SHP77 treated with DMSO at 0.1 percent for 48 hours (cell line): ENCODE results near the gene SEMA4C.
"Not testable (repeated sequence)": the region's sequence is repeated elsewhere in the genome, so short reads cannot be mapped to it uniquely, and the experiment has no call there.

Source experiments
- DNase-seq: peaks from one replicate; lab custom pipeline; 2025; lab: John Stamatoyannopoulos, UW

Gene SEMA4C

DNA sequence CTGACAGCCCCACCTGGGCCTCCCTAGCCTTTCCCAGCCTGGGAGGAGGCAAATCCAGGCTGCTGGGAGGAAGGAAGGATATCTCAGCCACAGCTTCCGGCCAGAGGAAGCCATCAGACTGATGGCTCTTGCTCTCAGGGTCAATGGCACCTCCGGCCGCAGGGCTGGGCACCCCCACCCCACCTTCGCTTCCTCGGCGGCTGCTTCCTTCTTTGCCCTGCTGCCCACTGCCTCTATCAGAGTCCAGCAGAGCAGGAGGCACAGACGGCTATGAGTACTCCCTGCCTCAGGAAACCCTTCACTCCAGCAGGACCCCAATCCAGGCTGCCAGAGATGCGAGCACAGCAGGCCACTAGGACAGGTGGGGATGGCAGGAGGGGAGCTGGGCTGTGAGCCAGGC lies 3.3 kb downstream of the SEMA4C start:
- no peak for DNase-seq

DNA sequence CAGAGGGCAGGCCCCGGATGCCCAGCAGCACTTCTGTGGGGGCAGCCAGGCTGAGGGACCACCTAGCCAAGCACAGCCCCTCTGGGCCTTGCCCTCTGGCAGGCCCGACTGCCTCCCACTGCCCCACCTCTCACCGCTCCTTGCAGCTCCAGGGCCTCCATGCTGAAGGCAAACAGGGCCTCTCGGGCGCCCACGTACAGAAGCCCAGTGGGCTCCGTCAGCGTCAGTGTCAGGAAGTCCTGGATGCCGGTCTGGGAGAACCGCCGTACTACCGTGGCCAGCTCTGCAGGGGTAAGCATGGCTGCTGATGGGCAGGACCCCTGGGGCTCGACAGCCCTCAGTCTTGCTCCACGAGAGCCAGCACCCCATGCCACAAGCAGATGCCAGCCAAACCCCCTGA lies 3.7 kb downstream of the SEMA4C start:
- no peak for DNase-seq

DNA sequence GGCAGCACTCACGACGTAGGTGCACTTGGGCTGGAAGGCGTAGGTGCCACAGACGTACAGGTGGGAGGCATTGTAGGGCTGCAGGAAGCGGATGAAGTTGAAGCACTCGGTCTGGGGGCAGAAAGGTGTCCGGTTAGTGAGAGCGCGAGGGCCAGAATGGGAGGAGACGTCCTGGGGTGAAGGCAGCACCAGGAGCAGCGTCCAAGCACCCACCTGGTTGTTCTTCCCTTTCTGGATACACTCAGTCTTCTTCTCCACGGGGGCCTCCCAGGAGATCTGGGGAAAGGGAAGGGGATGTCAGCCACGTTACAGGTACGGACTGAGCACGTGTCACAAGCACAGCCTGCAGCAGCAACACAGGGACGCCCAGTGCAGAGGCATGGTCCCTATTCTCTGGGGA lies 4.2 kb downstream of the SEMA4C start:
- DNase-seq = no peak

DNA sequence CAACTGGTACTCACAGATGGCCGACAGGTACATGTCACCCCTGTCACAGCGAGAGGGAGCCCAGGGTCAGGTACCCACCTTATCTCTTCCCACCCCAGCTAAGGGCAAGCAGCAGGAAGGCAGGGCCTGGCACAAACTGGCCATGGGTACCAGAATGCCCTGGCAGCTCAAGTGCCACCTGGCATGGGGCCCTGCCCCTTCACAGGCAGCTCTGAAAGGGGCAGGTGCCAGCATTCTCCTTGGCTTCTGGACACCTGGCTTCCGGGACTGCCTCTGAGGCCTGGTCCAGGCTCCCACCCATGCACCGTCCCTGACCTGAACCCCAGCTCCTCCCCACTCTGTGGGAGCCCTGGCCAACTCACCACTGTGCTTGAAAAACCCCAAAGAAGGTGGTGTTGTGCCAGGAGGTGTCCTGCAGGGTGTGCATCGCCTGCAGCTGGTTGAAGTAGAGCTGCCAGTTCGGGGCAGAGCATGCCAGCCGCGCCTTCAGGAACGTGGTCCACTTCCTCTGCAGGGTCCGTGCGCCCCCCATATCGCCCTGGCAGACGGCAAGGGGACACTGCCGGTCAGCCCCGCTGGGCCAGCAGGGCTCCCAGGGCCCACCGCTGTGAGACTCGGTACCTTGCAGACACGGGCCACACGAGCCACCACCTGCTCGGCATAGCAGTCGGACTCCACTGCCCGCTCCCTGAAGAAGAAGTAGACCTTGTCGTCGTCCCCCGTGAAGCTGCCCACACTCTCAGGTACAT lies 5.4 kb downstream of the SEMA4C start:
- DNase-seq = no peak

DNA sequence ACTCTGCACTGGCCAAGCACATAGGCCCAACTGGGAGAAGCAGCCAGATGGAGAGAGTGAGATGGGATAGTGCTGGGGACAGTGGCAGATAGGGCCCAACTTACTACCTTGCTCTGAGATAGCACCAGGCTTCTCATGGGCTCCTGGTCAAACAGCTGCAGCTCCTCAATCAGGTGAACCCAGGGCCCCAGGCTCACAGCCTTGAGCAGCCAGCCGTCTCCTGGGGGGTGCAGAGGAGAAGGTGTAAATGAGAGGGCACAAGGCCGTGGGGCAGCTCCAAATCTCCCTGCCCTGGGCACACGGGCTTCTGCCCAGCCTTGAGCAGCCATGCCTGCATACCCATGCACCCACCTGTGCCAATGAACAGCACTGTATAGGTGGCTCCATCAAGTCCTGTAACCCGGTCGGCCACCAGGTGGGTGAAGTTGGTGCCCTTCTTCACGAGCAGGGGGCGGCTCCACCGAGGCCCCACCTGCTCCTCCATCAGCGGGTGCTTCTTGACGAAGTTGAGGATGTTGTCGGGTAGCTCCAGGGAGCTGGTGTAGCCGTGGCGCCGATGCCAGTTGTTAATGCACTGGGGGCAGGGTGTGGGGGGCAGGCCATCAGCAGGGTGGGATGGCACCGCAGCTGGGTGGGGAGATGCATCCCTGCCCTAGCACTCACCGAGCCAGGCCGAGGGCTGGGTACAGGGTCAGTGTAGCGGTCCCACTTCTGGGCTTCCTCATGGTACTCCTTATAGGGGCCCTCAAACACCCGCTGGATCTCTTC lies 6.1 kb downstream of the SEMA4C start:
- DNase-seq = no peak

DNA sequence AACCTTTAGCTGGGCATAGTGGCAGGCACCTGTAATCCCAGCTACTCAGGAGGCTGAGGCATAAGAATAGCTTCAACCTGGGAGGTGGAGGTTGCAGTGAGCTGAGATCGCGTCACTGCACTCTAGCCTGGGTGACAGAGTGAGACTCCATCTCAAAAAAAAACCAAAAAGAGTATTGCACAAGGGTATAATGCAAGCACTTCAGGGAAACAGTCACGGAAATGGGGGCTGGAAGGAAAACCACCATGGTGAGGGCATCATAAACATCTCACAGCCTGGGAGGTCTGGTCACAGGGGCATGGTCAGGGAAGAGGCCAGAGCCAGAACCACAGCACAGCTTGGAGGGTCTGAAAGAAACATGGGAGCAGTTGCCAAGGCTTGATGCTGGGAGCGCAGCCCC lies 6.8 kb downstream of the SEMA4C start:
- DNase-seq = not testable (repeated sequence)

DNA sequence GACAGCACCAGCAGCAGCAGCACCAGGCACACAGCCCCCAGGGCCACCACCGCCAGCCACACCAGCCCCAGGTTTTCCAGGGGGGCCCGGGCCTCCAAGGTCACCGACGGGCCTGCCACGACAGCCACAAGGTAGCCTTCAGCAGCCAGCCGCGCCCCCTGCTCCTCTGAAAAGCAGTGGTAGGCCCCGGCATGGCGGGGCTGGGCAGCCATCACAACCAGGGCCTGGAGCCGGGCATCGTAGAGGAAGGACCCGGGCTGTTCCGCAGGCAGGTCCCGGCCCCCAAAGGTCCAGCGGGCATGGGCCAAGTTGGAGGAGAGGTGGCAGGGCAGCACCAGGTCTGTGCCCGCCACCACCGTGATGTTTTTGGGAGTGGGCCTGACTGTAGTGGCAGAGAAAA lies 8.8 kb downstream of the SEMA4C start:
- no peak for DNase-seq

DNA sequence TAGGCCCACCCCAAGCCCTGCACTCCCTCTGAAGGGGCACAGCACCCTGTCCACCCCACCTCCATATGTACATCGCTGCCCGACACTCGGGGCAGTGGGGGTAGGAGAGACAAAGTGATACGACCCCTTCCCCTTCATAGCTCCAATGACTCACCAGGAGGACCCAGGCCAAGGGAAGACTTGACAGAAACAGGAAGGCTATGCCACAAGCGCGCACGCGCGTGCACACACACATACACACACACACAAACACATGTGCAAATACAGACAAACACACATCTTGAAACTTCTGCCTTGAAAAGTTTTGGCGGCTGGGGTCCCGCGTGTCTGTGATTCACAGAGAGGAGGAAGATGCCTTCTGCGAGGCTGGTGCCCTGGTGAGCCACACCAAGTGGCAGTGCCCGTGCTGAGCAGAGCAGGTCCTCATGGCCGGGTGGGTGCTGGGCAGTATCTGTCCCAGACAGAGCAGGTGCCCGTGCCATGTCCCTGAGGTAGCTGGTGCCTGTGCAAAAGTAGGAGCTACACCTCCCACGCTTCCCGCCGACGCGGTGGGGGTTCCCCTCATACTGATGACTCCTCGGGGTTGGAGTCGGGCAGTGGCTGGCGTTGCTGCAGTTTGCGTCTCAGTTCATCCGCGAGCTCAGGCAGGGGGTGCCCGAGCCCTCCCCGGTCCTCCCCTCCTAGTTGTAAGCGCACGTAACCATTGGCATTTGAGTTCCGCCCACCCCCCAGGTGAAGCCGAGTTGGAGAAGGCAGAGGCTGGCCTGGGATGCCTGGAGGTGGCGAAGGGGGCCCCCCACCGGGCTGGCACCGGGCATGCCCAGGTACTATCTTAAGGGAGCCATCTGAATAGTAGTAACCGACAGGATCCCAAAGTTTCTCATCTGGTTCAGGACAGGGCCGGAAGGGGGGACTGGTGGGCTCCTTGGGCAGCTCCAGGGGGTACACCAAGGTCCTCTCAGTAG lies 9.5 kb downstream of the SEMA4C start:
- DNase-seq = no peak

DNA sequence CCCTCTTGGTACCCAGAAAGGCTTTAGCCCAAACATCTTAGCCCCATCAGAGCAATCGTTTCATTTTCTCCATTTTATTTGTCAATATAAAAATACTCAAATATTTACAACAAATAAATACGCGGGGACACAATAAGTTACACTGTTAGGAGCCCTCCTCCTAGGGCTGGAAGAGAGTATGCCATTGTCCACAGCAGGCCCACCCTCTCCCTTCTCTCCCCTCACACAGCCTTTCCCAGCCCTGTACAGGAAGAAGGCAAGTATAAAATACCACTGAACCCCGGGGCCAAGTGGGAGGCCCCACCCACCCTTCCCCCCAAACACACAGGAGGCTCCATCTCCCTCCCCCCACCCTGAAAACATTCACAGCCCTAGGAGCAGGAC lies 10.2 kb downstream of the SEMA4C start:
- no peak for DNase-seq

DNA sequence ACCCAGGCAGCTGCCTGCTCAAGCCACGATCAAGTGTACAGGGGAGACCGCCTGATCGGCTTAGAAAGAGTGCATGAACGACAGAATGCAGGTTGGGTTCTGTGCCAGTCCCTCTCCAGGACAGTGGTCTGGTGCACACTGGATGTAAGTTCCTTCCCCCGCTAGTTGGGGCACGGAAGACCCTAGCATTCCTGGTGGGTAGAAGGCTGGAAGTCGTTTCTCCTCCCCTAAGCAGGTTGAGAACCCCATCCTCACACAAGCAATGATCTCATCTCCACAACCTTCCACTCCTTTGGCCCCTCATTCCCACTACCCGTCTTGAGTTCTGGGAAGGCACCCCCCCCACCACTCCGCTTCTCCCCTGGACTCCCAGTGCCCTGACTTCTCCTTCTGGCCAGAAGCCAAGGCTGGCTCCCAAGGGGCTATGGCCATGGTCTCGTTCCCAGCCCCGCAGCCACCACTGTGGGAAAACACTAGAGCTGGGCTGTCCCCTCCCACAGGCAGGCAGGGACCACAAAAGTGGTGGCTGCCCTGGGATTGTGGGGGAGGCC lies 10.7 kb downstream of the SEMA4C start:
- DNase-seq = no peak

DNA sequence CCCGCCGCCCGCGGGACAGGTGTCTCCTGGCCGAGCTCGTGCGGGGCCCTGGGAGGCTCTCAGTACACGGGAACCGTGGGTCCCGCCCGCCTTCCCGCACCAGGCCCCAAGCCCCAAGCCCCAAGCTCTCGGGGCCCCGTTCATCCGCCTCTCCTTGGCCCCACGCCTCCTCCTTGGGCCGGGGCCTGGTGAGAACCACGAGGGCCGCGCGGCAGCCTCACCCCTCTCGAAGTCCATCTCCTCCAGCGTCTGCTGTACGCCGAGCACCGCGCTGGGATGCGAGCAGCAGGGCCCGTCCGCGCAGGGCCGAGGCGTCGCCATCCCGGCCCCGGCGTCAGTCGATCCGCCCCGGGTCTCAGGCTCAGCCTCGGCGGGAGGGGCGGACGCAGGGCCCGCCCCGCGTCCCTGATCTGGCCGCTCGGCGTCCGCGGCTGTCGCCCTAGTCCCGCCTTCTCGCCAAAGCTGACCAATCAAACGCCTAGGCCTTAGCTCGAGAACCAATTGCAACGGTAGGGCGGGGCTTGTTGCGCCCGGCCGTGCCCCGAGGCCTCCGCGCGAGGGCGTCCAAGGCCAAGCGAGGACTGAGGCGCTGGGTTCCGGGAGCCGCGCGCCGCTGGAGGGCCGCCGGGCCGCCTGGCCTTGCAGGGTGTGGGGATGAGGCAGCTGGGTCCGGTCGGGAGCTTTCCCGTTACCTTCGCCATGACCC lies 12.1 kb downstream of the SEMA4C start, which contains the start of gene ANKRD39:
Gene ANKRD39 (minus strand): TSS at position 350 of the 706 bp plus-strand sequence. CDS start 29 bp downstream, at position 321.
- DNase-seq = peak; percentile 91

DNA sequence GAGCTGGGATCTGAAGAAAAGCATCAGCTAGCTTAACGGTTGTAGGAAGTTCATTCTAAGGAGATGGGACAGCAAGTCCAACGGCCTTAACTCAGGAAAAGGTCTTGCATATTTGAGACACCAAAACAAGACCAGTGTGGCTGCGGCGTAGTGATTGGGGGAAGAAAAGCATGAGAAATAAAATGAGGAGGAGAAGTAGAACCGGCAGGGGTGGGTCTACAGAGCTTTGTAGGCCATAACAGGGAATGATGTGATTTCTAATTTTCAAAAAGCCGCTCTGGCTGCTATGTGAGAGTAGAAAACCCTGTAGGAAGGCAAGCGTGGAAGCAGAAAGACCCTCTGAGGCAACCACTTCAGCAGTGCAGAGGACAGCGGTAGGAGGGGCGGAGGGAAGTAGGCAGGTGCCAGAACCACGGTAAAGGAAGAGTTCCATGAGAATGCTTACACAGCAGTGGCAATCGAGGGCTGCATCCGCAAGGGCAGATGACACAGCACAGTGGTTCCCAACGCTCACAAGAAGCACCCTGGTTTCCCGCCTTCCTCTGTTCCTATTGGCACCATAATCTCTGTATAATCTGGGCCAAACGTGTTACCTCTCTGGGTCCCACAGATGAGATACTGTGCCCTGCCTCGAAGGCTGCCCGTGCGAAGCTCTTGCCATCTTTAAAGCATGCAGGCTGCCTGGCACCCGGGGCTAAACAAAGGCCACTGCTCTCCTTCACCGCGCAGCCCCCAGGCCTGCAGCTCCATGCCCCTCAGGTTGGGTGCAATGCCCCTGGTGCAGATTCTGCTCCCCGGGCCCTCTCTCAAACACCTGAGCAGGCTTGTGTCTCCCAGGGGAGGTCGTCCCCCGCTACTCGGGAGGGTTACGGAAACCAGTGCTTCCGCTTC lies 12.9 kb downstream of the SEMA4C start:
- peak; percentile 36 for DNase-seq

DNA sequence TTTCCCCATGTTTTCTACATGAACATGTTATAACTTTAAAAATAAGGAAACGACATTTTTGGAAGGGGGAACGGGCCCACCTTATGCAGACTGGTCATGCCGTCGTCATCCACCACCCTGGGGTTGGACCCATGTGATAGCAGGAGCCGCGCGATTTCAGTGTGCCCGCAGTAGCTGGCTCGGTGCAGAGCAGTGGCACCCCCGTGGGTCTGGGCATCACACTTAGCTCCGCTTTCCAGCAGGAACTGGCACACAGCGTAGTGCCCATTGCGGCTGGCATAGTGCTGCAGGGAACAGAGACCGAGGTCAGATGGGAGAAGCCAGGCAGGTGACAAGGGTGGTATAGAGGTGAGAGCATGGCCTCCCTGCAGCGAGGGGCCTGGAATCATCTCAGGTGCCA lies 16.6 kb downstream of the SEMA4C start:
- DNase-seq = no peak

DNA sequence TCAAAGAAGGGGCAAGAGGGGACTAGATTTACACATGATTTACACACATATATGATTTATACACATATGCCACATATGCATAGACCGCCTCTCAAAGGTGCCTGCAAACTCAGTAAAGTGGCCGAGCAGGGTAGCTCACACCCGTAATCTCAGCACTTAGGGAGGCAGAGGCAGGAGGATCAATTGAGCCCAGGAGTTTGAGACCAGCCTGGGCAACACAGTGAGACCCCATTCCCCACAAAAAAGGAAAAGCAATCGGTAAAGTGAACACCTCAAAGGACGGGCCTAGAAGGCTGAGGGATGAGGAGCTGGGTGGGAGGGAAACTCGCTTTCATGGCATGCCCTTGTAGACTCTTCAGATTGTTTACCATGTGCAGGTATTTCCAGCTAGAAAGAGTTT lies 17.2 kb downstream of the SEMA4C start:
- no peak for DNase-seq

DNA sequence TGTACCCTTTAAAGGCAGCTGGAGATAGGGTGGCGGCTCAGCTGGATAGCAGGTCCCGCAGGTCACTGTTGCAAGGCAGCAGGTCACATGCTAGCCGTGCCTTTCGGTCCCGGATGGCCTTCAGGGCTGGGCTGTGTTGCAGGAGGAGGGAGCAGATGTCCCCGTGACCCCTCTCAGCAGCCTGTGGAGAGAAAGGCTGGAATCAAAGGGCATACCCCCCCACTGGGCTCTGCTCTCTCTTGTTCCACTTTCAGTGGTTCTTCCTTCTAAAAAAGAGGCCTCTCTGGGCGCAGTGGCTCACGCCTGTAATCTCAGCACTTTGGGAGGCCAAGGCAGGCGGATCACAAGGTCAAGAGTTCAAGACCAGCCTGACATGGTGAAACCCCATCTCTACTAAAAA lies 21.6 kb downstream of the SEMA4C start:
- DNase-seq = no peak

DNA sequence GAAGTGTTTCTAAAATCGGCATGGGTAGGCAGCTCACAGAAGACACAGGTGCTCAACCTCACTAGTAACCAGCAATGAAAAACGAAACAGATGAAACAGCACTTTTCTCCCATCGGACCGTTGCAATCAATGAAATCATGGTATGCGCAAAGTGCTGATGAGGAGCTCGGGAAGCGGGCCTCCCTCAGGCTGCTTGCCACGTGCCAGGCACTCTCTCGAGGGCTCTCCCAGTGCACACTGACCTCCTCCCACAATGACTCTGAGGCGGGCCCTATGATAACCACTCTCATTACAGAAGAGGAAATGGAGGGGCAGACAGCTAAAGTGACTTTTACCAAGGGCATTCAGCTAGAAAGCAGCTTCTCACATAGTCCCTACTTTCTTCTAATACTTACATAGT lies 22.3 kb downstream of the SEMA4C start:
- DNase-seq = no peak

DNA sequence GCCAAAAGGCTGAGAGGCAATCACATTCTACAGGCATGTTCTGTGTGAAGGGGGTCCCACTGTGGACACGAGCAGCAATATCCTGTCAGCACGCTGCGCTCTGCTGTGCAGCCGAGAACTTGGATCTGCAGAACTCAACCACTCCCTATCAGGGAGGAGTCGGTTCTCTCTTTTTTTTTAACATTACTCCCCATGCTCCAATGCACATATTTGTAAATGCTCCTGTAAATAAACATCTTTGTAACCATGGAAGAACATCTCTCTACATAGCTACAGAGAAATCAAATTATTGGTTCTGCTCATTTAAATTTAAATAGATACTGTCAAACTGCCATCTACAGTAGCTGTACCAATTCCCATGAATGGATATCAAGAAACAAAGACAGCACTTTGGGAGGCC lies 23.1 kb downstream of the SEMA4C start:
- no peak for DNase-seq

DNA sequence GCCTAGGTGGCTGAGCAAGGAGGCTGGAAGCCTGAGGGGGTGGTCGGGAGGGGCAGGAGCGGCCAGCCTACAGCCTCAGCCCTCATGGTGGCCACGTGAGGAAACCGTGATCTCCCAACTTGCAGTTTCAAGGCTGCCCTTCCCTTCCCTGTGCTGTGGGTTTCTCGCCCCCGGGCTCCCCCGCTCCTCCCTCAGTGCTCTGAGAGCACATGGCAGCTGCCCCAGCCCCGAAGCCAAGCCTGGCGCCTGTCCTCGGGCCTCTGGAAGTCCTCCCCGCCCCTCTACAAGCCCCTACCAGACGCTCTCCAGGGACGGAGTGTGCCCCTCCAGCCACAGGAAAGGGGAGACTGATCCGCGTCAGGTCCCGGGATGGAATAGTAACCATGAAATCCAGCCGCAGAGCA lies 25.5 kb downstream of the SEMA4C start:
- no peak for DNase-seq

DNA sequence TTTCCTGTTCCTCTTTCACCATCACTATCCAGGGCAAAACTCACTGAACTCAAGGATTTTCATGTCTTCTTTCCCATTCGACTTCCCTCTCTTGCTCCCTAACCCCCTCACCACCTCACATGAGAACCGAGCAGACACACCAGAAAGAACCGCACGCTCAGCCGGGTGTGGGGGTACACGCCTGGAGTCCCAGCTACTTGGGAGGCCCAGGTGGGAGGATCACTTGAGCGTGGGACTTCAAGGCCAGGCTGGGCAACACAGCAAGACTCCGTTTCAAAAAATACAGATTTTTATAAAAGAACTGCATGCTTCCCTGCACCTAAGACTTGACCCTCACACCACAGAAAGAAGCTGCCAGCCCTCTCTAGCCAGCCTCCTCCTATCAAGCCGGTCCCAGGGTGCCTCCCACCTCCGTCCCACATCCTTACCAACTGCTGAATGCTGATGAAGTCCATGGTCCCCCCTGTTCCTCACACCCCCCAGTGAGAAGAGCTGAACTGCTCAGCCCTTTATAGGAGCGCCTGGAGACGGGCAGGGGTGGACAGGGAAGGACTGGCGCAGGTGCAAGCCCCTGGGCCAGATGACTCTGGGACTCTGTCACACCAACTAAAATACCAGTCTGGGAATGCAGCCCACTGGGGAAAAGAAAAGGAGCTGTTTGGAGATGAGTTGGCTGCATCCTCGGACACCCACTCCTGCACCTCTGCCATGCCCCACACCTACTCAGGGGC lies 26.2 kb downstream of the SEMA4C start, which contains the start of gene ANKRD23:
Gene ANKRD23 (minus strand): TSS at position 484 of the 731 bp plus-strand sequence. CDS start 29 bp downstream, at position 455.
- DNase-seq = no peak

DNA sequence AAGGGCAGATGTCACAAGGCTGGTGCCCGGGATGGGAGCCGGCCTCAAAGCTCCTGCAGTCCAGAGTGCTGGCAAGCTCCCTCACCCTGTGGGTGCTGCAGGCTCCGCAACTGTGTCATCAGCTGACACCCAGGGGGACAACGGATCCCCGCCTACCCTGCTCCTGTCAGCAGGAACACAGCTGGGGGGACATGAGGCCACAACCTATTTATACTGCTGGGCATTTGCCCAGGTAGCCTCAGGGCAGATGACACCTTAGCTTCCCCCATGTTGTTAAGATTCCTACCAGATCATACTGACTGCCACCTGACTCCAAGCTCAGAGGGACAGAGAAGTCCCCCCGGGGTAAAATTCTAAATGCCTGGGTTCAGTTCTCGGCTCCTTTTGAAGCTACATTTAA lies 27.3 kb downstream of the SEMA4C start:
- no peak for DNase-seq
